ENCODE data around the gene ARHGAP26. TPM values are rescaled to one million over a fixed set of nuclear protein-coding genes. Genes with fewer than 3 reads are reported as not detected.

ARHGAP26 gene
- polyA plus RNA-seq, 1 donor from 2014 or later = 0.83 TPM

- no peak overlapping the region for H3K4me2 ChIP-seq (ENCODE audit: low read length)
These were observed 290.0 kb downstream of the ARHGAP26 start for GRCh38 chr5:143059976-143060765.

GRCh38 chr5:143061161-143061945, 291.2 kb downstream of the ARHGAP26 start:
- H3F3A ChIP-seq (ENCODE audit: insufficient read depth, low read length, poor library complexity, severe bottlenecking) = no peaks in the 10 kb centered on the region
- TF ChIP-seq EP300 (conservative IDR thresholded peaks at IDR 0.05; ENCODE audit: poor library complexity, severe bottlenecking) = no peak
- no peak for TF ChIP-seq RAD21 (conservative IDR thresholded peaks at IDR 0.05)
- no peak for TF ChIP-seq POLR2AphosphoS5 (IDR thresholded peaks at IDR 0.05)
- TF ChIP-seq TAF1 (IDR thresholded peaks at IDR 0.05; ENCODE audit: low read depth) = no peak
- TF ChIP-seq, protein P1, sequence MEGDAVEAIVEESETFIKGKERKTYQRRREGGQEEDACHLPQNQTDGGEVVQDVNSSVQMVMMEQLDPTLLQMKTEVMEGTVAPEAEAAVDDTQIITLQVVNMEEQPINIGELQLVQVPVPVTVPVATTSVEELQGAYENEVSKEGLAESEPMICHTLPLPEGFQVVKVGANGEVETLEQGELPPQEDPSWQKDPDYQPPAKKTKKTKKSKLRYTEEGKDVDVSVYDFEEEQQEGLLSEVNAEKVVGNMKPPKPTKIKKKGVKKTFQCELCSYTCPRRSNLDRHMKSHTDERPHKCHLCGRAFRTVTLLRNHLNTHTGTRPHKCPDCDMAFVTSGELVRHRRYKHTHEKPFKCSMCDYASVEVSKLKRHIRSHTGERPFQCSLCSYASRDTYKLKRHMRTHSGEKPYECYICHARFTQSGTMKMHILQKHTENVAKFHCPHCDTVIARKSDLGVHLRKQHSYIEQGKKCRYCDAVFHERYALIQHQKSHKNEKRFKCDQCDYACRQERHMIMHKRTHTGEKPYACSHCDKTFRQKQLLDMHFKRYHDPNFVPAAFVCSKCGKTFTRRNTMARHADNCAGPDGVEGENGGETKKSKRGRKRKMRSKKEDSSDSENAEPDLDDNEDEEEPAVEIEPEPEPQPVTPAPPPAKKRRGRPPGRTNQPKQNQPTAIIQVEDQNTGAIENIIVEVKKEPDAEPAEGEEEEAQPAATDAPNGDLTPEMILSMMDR (IDR thresholded peaks at IDR 0.05; ENCODE audit: poor library complexity, severe bottlenecking) = no peak
- TF ChIP-seq, protein P2, sequence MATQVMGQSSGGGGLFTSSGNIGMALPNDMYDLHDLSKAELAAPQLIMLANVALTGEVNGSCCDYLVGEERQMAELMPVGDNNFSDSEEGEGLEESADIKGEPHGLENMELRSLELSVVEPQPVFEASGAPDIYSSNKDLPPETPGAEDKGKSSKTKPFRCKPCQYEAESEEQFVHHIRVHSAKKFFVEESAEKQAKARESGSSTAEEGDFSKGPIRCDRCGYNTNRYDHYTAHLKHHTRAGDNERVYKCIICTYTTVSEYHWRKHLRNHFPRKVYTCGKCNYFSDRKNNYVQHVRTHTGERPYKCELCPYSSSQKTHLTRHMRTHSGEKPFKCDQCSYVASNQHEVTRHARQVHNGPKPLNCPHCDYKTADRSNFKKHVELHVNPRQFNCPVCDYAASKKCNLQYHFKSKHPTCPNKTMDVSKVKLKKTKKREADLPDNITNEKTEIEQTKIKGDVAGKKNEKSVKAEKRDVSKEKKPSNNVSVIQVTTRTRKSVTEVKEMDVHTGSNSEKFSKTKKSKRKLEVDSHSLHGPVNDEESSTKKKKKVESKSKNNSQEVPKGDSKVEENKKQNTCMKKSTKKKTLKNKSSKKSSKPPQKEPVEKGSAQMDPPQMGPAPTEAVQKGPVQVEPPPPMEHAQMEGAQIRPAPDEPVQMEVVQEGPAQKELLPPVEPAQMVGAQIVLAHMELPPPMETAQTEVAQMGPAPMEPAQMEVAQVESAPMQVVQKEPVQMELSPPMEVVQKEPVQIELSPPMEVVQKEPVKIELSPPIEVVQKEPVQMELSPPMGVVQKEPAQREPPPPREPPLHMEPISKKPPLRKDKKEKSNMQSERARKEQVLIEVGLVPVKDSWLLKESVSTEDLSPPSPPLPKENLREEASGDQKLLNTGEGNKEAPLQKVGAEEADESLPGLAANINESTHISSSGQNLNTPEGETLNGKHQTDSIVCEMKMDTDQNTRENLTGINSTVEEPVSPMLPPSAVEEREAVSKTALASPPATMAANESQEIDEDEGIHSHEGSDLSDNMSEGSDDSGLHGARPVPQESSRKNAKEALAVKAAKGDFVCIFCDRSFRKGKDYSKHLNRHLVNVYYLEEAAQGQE (IDR thresholded peaks at IDR 0.05; ENCODE audit: borderline replicate concordance) = no peak
- no peak for TF ChIP-seq MXI1 (conservative IDR thresholded peaks at IDR 0.05; ENCODE audit: poor library complexity, severe bottlenecking)
- H3K9me2 ChIP-seq (ENCODE audit: insufficient read depth, low read length) = no peaks in the 10 kb centered on the region
- no peaks in the 10 kb centered on the region for H3K79me2 ChIP-seq (replicated peaks; ENCODE audit: insufficient read depth, low read length)
- H3K36me3 ChIP-seq (ENCODE audit: insufficient read depth, low read length) = no peaks in the 10 kb centered on the region
- no peak overlapping the region for H2AFZ ChIP-seq (ENCODE audit: low read depth, low read length)
- H3K4me2 ChIP-seq (ENCODE audit: low read length) = no peak overlapping the region
- H3K9me3 ChIP-seq (ENCODE audit: low read length) = no peaks in the 10 kb centered on the region
- H3K27me3 ChIP-seq (ENCODE audit: insufficient read depth, low read depth, low read length) = no peaks in the 10 kb centered on the region
- no peak overlapping the region for H3K9ac ChIP-seq (ENCODE audit: low read length)
- no peak overlapping the region for H3K27ac ChIP-seq (ENCODE audit: low read length)
- no peaks in the 10 kb centered on the region for H4K20me1 ChIP-seq (ENCODE audit: insufficient read depth)
- H3K4me3 ChIP-seq (ENCODE audit: low read length) = no peak overlapping the region

More at GRCh38 chr5:143059976-143060765, 290.0 kb downstream of the ARHGAP26 start:
- no peaks in the 10 kb centered on the region for H3K79me2 ChIP-seq (replicated peaks; ENCODE audit: insufficient read depth, low read length)
- no peaks in the 10 kb centered on the region for H4K20me1 ChIP-seq (ENCODE audit: insufficient read depth)
- H3K9me3 ChIP-seq (ENCODE audit: low read length) = no peaks in the 10 kb centered on the region
- H3K36me3 ChIP-seq (ENCODE audit: insufficient read depth, low read length) = no peaks in the 10 kb centered on the region
- no peaks in the 10 kb centered on the region for H3K27me3 ChIP-seq (ENCODE audit: insufficient read depth, low read depth, low read length)
- H3K27ac ChIP-seq (ENCODE audit: low read length) = no peak overlapping the region
- no peak overlapping the region for H3K9ac ChIP-seq (ENCODE audit: low read length)
- no peak overlapping the region for H2AFZ ChIP-seq (ENCODE audit: low read depth, low read length)
- no peaks in the 10 kb centered on the region for H3K9me2 ChIP-seq (ENCODE audit: insufficient read depth, low read length)
- H3K4me3 ChIP-seq (ENCODE audit: low read length) = no peak overlapping the region
- TF ChIP-seq EZH2 (IDR thresholded peaks at IDR 0.05; ENCODE audit: borderline replicate concordance, insufficient read depth, low read length, poor library complexity, severe bottlenecking) = no peak
- no peak for TF ChIP-seq MXI1 (conservative IDR thresholded peaks at IDR 0.05; ENCODE audit: poor library complexity, severe bottlenecking)
- TF ChIP-seq, protein P1 (IDR thresholded peaks at IDR 0.05; ENCODE audit: poor library complexity, severe bottlenecking) = no peak
- TF ChIP-seq TAF1 (IDR thresholded peaks at IDR 0.05; ENCODE audit: low read depth) = no peak
- TF ChIP-seq EP300 (conservative IDR thresholded peaks at IDR 0.05; ENCODE audit: poor library complexity, severe bottlenecking) = no peak
- no peak for TF ChIP-seq SMC3 (conservative IDR thresholded peaks at IDR 0.05; ENCODE audit: poor library complexity)
- TF ChIP-seq, protein P2 (IDR thresholded peaks at IDR 0.05; ENCODE audit: borderline replicate concordance) = no peak
- no peak for TF ChIP-seq POLR2AphosphoS5 (IDR thresholded peaks at IDR 0.05)
- no peak for TF ChIP-seq RAD21 (conservative IDR thresholded peaks at IDR 0.05)
- H3F3A ChIP-seq (ENCODE audit: insufficient read depth, low read length, poor library complexity, severe bottlenecking) = no peaks in the 10 kb centered on the region
